DOHH2 (cell line): ENCODE measurements around the gene STK32B.

Source experiments
- H3F3A ChIP-seq: fragments of 200-600 bp; sonication (generic), shearing (Covaris generic); 2 replicates; pipeline ENCODE4 v1.6.0; 2016; ENCODE audit warnings: antibody characterized with exemption, mild to moderate bottlenecking; ENCODE audit not compliant: control insufficient read depth, insufficient read depth
- H3K27ac ChIP-seq: fragments of 200-600 bp; sonication (generic); 2 replicates; pipeline ENCODE4 v1.5.1; 2014; ENCODE audit warnings: low read depth, mild to moderate bottlenecking, low read length, moderate library complexity
- H3K27me3 ChIP-seq: fragments of 200-600 bp; sonication (generic); 2 replicates; pipeline ENCODE4 v1.6.1; 2014; ENCODE audit warnings: mild to moderate bottlenecking, low read length, mixed read lengths; ENCODE audit not compliant: control insufficient read depth
- H3K36me3 ChIP-seq: fragments of 200-600 bp; sonication (generic); 2 replicates; pipeline ENCODE4 v1.6.1; 2014; ENCODE audit warnings: mild to moderate bottlenecking, low read length, moderate library complexity, mixed read lengths; ENCODE audit not compliant: control insufficient read depth
- H3K4me1 ChIP-seq: fragments of 200-600 bp; sonication (generic); 2 replicates; pipeline ENCODE4 v1.6.1; 2014; ENCODE audit warnings: mild to moderate bottlenecking, low read length, mixed read lengths; ENCODE audit not compliant: control insufficient read depth
- H3K4me2 ChIP-seq: fragments of 200-600 bp; sonication (generic); 2 replicates; pipeline ENCODE4 v1.6.0; 2014; ENCODE audit warnings: mild to moderate bottlenecking, low read length, moderate library complexity
- H3K4me3 ChIP-seq: fragments of 200-600 bp; sonication (generic); 2 replicates; pipeline ENCODE4 v1.5.1; 2014; ENCODE audit warnings: mild to moderate bottlenecking, low read length, mixed read lengths
- H3K79me2 ChIP-seq: fragments of 200-600 bp; sonication (generic); 2 replicates; pipeline ENCODE4 v1.6.1; 2014; ENCODE audit warnings: mild to moderate bottlenecking, low read length, mixed read lengths; ENCODE audit not compliant: control insufficient read depth
- H3K9me2 ChIP-seq: fragments of 200-600 bp; sonication (generic); replicated peaks from 2 replicates; pipeline ENCODE4 v1.6.1; 2014; ENCODE audit warnings: mild to moderate bottlenecking, low read length, mixed read lengths; ENCODE audit not compliant: control insufficient read depth
- H3K9me3 ChIP-seq: fragments of 200-600 bp; sonication (generic); 2 replicates; pipeline ENCODE4 v1.6.1; 2014; ENCODE audit warnings: antibody characterized with exemption, low read length, mixed read lengths; ENCODE audit not compliant: control insufficient read depth, insufficient read depth
- H4K20me1 ChIP-seq: fragments of 200-600 bp; sonication (generic); 2 replicates; pipeline ENCODE4 v1.6.0; 2014; ENCODE audit warnings: low read depth, mild to moderate bottlenecking, antibody characterized with exemption, low read length, moderate library complexity; ENCODE audit not compliant: control insufficient read depth, insufficient read depth
- EZH2phosphoT487 ChIP-seq: fragments of 200-600 bp; sonication (generic); IDR thresholded peaks from 2 replicates; pipeline ENCODE4 v1.6.1; 2017; ENCODE audit warnings: borderline replicate concordance, mild to moderate bottlenecking, antibody characterized with exemption, low read length, moderate library complexity, mixed read lengths
- TF ChIP-seq, protein P1 (sequence below): fragments of 200-600 bp; sonication (generic); IDR thresholded peaks from one replicate; pipeline ENCODE4 v1.5.1; 2014; ENCODE audit warnings: antibody characterized with exemption, mild to moderate bottlenecking, low read depth, low read length; ENCODE audit not compliant: poor library complexity, severe bottlenecking

STK32B gene

DNA sequence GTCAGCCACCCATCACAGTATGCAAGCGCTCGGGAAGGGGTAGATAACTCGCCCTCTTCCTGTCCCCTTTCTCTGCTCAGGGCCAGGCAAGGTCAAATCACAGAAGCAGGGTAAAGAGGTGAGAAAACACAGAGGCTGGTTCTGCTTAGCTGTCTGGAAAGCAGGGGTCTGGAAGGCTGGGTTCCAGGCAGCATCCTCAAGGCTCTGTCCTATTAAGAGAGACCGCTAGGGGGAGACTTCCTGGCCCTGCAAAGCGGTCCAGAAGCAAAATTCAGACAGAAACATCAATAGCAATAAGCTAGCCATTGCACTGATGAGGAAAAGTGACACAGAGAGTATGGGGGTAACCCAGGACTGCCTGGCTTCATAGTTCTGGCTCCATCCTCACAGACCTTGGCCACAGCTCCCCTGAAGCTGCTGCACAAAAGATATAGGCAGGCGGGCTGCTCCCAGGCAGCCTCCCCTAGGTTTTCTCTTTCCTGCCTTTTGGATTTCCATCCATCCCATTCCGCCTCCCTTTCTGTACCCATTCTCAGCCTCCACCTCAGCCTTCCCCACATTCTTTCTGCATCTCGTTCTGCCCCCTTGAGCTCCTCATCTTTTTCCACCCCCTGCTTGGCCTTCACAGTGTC lies 348.6 kb downstream of the STK32B start:
- Histone ChIP-seq H3K27me3 (no peaks in the 10 kb centered on the region), H3K27ac (no peak overlapping the region), H3F3A (no peaks in the 10 kb centered on the region), H4K20me1 (no peaks in the 10 kb centered on the region), H3K9me2 (no peaks in the 10 kb centered on the region), H3K4me3 (no peak overlapping the region), H3K36me3 (no peaks in the 10 kb centered on the region), H3K79me2 (no peaks in the 10 kb centered on the region), H3K4me2 (no peak overlapping the region), H3K4me1 (no peaks in the 10 kb centered on the region), H3K9me3 (no peaks in the 10 kb centered on the region)
- no peak for TF ChIP-seq EZH2phosphoT487
- TF ChIP-seq, protein P1, sequence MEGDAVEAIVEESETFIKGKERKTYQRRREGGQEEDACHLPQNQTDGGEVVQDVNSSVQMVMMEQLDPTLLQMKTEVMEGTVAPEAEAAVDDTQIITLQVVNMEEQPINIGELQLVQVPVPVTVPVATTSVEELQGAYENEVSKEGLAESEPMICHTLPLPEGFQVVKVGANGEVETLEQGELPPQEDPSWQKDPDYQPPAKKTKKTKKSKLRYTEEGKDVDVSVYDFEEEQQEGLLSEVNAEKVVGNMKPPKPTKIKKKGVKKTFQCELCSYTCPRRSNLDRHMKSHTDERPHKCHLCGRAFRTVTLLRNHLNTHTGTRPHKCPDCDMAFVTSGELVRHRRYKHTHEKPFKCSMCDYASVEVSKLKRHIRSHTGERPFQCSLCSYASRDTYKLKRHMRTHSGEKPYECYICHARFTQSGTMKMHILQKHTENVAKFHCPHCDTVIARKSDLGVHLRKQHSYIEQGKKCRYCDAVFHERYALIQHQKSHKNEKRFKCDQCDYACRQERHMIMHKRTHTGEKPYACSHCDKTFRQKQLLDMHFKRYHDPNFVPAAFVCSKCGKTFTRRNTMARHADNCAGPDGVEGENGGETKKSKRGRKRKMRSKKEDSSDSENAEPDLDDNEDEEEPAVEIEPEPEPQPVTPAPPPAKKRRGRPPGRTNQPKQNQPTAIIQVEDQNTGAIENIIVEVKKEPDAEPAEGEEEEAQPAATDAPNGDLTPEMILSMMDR, result peak; percentile 60

DNA sequence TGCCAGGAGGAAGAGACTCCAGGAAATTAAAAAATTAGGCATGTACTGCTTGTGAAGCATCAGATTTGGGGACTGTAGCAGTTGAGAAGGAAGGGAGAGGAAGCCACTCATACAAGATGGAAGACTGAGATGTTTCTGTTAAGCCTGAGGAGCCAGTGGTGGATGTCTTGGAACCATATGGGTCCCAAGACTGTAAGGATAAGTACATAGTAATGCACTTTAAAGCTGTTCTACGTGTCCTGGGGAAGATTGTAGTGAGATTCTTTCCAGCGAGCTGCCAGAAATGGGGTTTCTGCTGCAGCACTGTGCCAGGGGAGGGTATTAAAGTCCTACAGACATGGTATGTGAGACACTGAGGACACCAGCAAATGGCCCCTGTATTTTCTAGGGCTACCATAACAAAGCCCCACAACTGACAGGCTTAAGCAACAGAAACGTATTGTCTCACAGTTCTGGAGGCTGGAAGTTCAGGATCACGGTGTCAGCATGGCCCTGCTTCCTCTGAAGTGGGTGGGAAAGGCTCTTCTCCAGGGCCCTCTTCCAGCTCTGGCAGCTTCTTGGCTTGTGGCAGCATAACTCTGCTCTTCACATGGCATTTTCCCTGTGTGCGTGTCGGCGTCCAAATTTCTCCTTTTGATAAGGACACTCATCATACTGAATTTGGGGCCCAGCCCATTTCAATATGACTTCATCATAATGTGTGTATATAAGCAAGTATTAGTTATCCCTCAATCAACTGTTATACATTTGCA lies 352.6 kb downstream of the STK32B start:
- Histone ChIP-seq H3K9me3 (peaks cover 11% of the 10 kb centered on the region; the same call in 1 of the 2 replicates), H3F3A (no peaks in the 10 kb centered on the region), H3K36me3 (no peaks in the 10 kb centered on the region), H3K27me3 (no peaks in the 10 kb centered on the region), H3K4me3 (no peak overlapping the region), H4K20me1 (no peaks in the 10 kb centered on the region), H3K79me2 (no peaks in the 10 kb centered on the region), H3K4me1 (no peaks in the 10 kb centered on the region), H3K9me2 (no peaks in the 10 kb centered on the region), H3K4me2 (no peak overlapping the region), H3K27ac (no peak overlapping the region)
- TF ChIP-seq EZH2phosphoT487, result no peak
- TF ChIP-seq, protein P1, result no peak

GRCh38 chr4:5409237-5409636 lies 358.0 kb downstream of the STK32B start:
- no peaks in the 10 kb centered on the region for H3K36me3 ChIP-seq
- no peaks in the 10 kb centered on the region for H4K20me1 ChIP-seq
- H3K27me3 ChIP-seq, result no peaks in the 10 kb centered on the region
- H3K4me1 ChIP-seq, result no peaks in the 10 kb centered on the region
- no peak overlapping the region for H3K4me2 ChIP-seq
- H3K4me3 ChIP-seq, result no peak overlapping the region
- peaks cover 11% of the 10 kb centered on the region; the same call in 1 of the 2 replicates for H3K9me3 ChIP-seq
- H3F3A ChIP-seq, result no peaks in the 10 kb centered on the region
- no peaks in the 10 kb centered on the region for H3K9me2 ChIP-seq
- no peak overlapping the region for H3K27ac ChIP-seq
- TF ChIP-seq, protein P1, result no peak
- TF ChIP-seq EZH2phosphoT487, result no peak
- no peaks in the 10 kb centered on the region for H3K79me2 ChIP-seq
